CD4-positive, CD25-positive, alpha-beta regulatory T cell (primary cell): ENCODE data around the gene INHBE. TPM values are rescaled to one million over a fixed set of nuclear protein-coding genes. Genes with fewer than 3 reads are reported as not detected.
A peak's percentile ranks its signal among the peaks of the same experiment; 100 is the strongest.
"Not testable (repeated sequence)": the region's sequence is repeated elsewhere in the genome, so short reads cannot be mapped to it uniquely, and the experiment has no call there.

ENCODE experiments used
- ATAC-seq, 2 donors: fragments of 150-1000 bp; cut with Tn5 transposase; one replicate each; pipeline ENCODE4 v1.10.0; 2021; ENCODE audit warnings: low read depth in 2 of 2, moderate number of reproducible peaks in 2 of 2, moderate library complexity in 1 of 2
- DNase-seq, 3 donors: peaks; one replicate each; pipeline versions ENCODE4 v3.0.0 to v3.0.0-alpha.2; 2012 to 2022; ENCODE audit warnings: mixed read lengths in 1 of 3
- H3K27ac ChIP-seq: one replicate; pipeline ENCODE4 v1.7.0; 2013; ENCODE audit warnings: mild to moderate bottlenecking, low read length; ENCODE audit not compliant: insufficient read depth, poor library complexity, severe bottlenecking
- H3K27me3 ChIP-seq: one replicate; pipeline ENCODE4 v1.7.0; 2013; ENCODE audit warnings: low read length; ENCODE audit not compliant: control insufficient read depth, insufficient read depth
- H3K36me3 ChIP-seq: one replicate; pipeline ENCODE4 v1.7.0; 2013; ENCODE audit warnings: mild to moderate bottlenecking, low read length, moderate library complexity; ENCODE audit not compliant: control insufficient read depth, insufficient read depth
- H3K4me1 ChIP-seq: 2 replicates; pipeline ENCODE4 v1.7.0; 2013; ENCODE audit warnings: mild to moderate bottlenecking, low read length; ENCODE audit not compliant: insufficient read depth, control insufficient read depth, poor library complexity, severe bottlenecking
- H3K4me3 ChIP-seq: one replicate; pipeline ENCODE4 v1.7.0; 2013; ENCODE audit warnings: low read depth, mild to moderate bottlenecking, low read length, moderate library complexity
- H3K9me3 ChIP-seq, 2 experiments: 1 replicate in 1 of 2; 2 replicates in 1 of 2; pipeline ENCODE4 v1.7.0; 2013; ENCODE audit warnings: low read length in 2 of 2, mild to moderate bottlenecking in 1 of 2, moderate library complexity in 1 of 2; ENCODE audit not compliant: control insufficient read depth in 2 of 2
- H3K27ac Mint-ChIP-seq, 3 donors: one replicate each; pipeline ENCODE4 v1.8.0; 2020 to 2022; ENCODE audit warnings: mild to moderate bottlenecking in 3 of 3, mixed read lengths in 3 of 3, moderate library complexity in 2 of 3
- H3K27me3 Mint-ChIP-seq: one replicate; pipeline ENCODE4 v1.8.0; 2022; ENCODE audit warnings: mild to moderate bottlenecking, mixed read lengths
- H3K36me3 Mint-ChIP-seq: one replicate; pipeline ENCODE4 v1.8.0; 2020; ENCODE audit warnings: mixed read lengths
- H3K4me1 Mint-ChIP-seq, 4 donors: one replicate each; pipeline ENCODE4 v1.8.0; 2020 to 2022; ENCODE audit warnings: mixed read lengths in 4 of 4, mild to moderate bottlenecking in 1 of 4
- H3K4me3 Mint-ChIP-seq, 4 donors: one replicate each; pipeline ENCODE4 v1.8.0; 2020 to 2022; ENCODE audit warnings: mild to moderate bottlenecking in 4 of 4, mixed read lengths in 4 of 4, moderate library complexity in 3 of 4
- H3K9me3 Mint-ChIP-seq, 7 donors: one replicate each; pipeline ENCODE4 v1.8.0; 2020 to 2022; ENCODE audit warnings: mixed read lengths in 7 of 7, mild to moderate bottlenecking in 3 of 7, moderate library complexity in 2 of 7
- polyA plus RNA-seq, 4 donors: library from polyadenylated mRNA; unstranded; fragments of 300-500 nt; fragmentation: Illumina TruSeq; gene quantifications; one replicate each; pipeline ENCODE4 v1.2.3, GENCODE V29; 2021
- total RNA-seq: library from RNA; stranded (reverse); gene quantifications from one replicate; pipeline ENCODE4 v1.2.3, GENCODE V29; 2022

INHBE gene
- total and polyA plus RNA-seq, 5 donors from 2014 or later, result 0.06 TPM; not detected in 4

- peaks cover 4% of the 10 kb centered on the region for H3K27me3 Mint-ChIP-seq
- peak overlapping the region; percentile 80 for H3K27ac ChIP-seq
- ATAC-seq, result no peak
Measured at GRCh38 chr12:57489157-57489641, 34.1 kb downstream of the INHBE start.

GRCh38 chr12:57490126-57490525 is 35.0 kb downstream of the INHBE start:
- no peaks in the 10 kb centered on the region for H3K27me3 ChIP-seq
- H3K9me3 ChIP-seq, result no peaks in the 10 kb centered on the region
- H3K27ac ChIP-seq, result no peak overlapping the region
- Mint-ChIP-seq H3K4me1 (peaks cover 11 to 32% (median 24%) of the 10 kb centered on the region in 4 donors), H3K4me3 (peak overlapping the region in 1 of 4 donors; percentile 90), H3K27ac (peak overlapping the region; percentile 20 to 74 (median 62)), H3K36me3 (peaks cover 23% of the 10 kb centered on the region), H3K9me3 (no peaks in the 10 kb centered on the region), H3K27me3 (peaks cover 4% of the 10 kb centered on the region)
- H3K4me3 ChIP-seq, result no peak overlapping the region
- ATAC-seq (no peak), DNase-seq (no peak)
- H3K36me3 ChIP-seq, result peaks cover 35% of the 10 kb centered on the region
- peaks cover 20% of the 10 kb centered on the region for H3K4me1 ChIP-seq

More at GRCh38 chr12:57489157-57489641, 34.1 kb downstream of the INHBE start:
- no peak for DNase-seq
- peak overlapping the region; percentile 75 to 98 (median 92) for H3K4me3 Mint-ChIP-seq
- peak overlapping the region; percentile 14 to 95 (median 94) for H3K27ac Mint-ChIP-seq
- peaks cover 20% of the 10 kb centered on the region for H3K4me1 ChIP-seq
- H3K36me3 Mint-ChIP-seq, result peaks cover 23% of the 10 kb centered on the region
- H3K4me1 Mint-ChIP-seq, result peaks cover 11 to 32% (median 24%) of the 10 kb centered on the region in 4 donors
- H3K9me3 ChIP-seq, result no peaks in the 10 kb centered on the region
- peak overlapping the region; percentile 89 for H3K4me3 ChIP-seq
- no peaks in the 10 kb centered on the region for H3K27me3 ChIP-seq
- H3K36me3 ChIP-seq, result peaks cover 35% of the 10 kb centered on the region
- H3K9me3 Mint-ChIP-seq, result no peaks in the 10 kb centered on the region

GRCh38 chr12:57491393-57492280 is 36.5 kb downstream of the INHBE start:
- peak in 1 of 3 donors; percentile 32 for DNase-seq
- no peak overlapping the region for H3K4me3 ChIP-seq
- H3K27me3 Mint-ChIP-seq, result peaks cover 4% of the 10 kb centered on the region
- peak overlapping the region; percentile 2 to 96 (median 88) for H3K27ac Mint-ChIP-seq
- H3K4me1 Mint-ChIP-seq, result peaks cover 11 to 32% (median 24%) of the 10 kb centered on the region in 4 donors
- H3K27me3 ChIP-seq, result no peaks in the 10 kb centered on the region
- no peak for ATAC-seq
- H3K36me3 ChIP-seq, result peaks cover 35% of the 10 kb centered on the region
- no peaks in the 10 kb centered on the region for H3K9me3 ChIP-seq
- peak overlapping the region in 3 of 4 donors; percentile 7 to 59 (median 8) for H3K4me3 Mint-ChIP-seq
- peaks cover 24% of the 10 kb centered on the region for H3K36me3 Mint-ChIP-seq
- no peak overlapping the region for H3K27ac ChIP-seq
- H3K4me1 ChIP-seq, result peaks cover 20% of the 10 kb centered on the region
- no peaks in the 10 kb centered on the region for H3K9me3 Mint-ChIP-seq

GRCh38 chr12:57495051-57495701 is 40.1 kb downstream of the INHBE start:
- H3K27me3 ChIP-seq, H3K27me3 Mint-ChIP-seq, H3K27ac Mint-ChIP-seq, H3K9me3 ChIP-seq, ATAC-seq, H3K27ac ChIP-seq, H3K4me3 Mint-ChIP-seq, H3K4me1 ChIP-seq, H3K4me3 ChIP-seq, DNase-seq, H3K9me3 Mint-ChIP-seq: not testable (repeated sequence)
- Mint-ChIP-seq H3K4me1 (peaks cover 5 to 19% (median 14%) of the 10 kb centered on the region in 4 donors), H3K36me3 (peaks cover 40% of the 10 kb centered on the region)
- H3K36me3 ChIP-seq, result peaks cover 43% of the 10 kb centered on the region

- Mint-ChIP-seq H3K27ac (peak overlapping the region in 1 of 3 donors; percentile 22), H3K4me1 (peaks cover 0 to 19% (median 8%) of the 10 kb centered on the region in 4 donors), H3K27me3 (no peaks in the 10 kb centered on the region), H3K36me3 (peaks cover 43% of the 10 kb centered on the region), H3K9me3 (no peaks in the 10 kb centered on the region), H3K4me3 (no peak overlapping the region)
- H3K36me3 ChIP-seq, result peaks cover 42% of the 10 kb centered on the region
- H3K9me3 ChIP-seq, result no peaks in the 10 kb centered on the region
- H3K4me1 ChIP-seq, result no peaks in the 10 kb centered on the region
- H3K27ac ChIP-seq, result no peak overlapping the region
- H3K27me3 ChIP-seq, result no peaks in the 10 kb centered on the region
- ATAC-seq (no peak), DNase-seq (no peak)
- H3K4me3 ChIP-seq, result no peak overlapping the region
Measured at GRCh38 chr12:57496822-57497221, 41.7 kb downstream of the INHBE start.

- Mint-ChIP-seq H3K27me3 (no peaks in the 10 kb centered on the region), H3K36me3 (peaks cover 48% of the 10 kb centered on the region), H3K9me3 (no peaks in the 10 kb centered on the region), H3K4me3 (peak overlapping the region in 1 of 4 donors; percentile 24), H3K4me1 (peaks cover 0 to 19% (median 9%) of the 10 kb centered on the region in 4 donors), H3K27ac (peak overlapping the region in 2 of 3 donors; percentile 42 to 52)
- H3K27ac ChIP-seq, result no peak overlapping the region
- no peaks in the 10 kb centered on the region for H3K9me3 ChIP-seq
- no peaks in the 10 kb centered on the region for H3K4me1 ChIP-seq
- no peak overlapping the region for H3K4me3 ChIP-seq
- H3K36me3 ChIP-seq, result peaks cover 46% of the 10 kb centered on the region
- DNase-seq (no peak), ATAC-seq (no peak)
- H3K27me3 ChIP-seq, result no peaks in the 10 kb centered on the region
Measured at GRCh38 chr12:57497223-57498131, 42.4 kb downstream of the INHBE start.

GRCh38 chr12:57498132-57498502 is 43.0 kb downstream of the INHBE start:
- DNase-seq, result no peak
- no peaks in the 10 kb centered on the region for H3K27me3 Mint-ChIP-seq
- Histone ChIP-seq H3K27ac (no peak overlapping the region), H3K36me3 (peaks cover 46% of the 10 kb centered on the region), H3K4me1 (no peaks in the 10 kb centered on the region), H3K27me3 (no peaks in the 10 kb centered on the region), H3K9me3 (no peaks in the 10 kb centered on the region), H3K4me3 (no peak overlapping the region)
- no peaks in the 10 kb centered on the region for H3K9me3 Mint-ChIP-seq
- H3K4me3 Mint-ChIP-seq, result no peak overlapping the region
- peak overlapping the region in 2 of 3 donors; percentile 42 for H3K27ac Mint-ChIP-seq
- peaks cover 0 to 14% (median 9%) of the 10 kb centered on the region in 4 donors for H3K4me1 Mint-ChIP-seq
- no peak for ATAC-seq
- H3K36me3 Mint-ChIP-seq, result peaks cover 46% of the 10 kb centered on the region
